Measurements from ENCODE around the gene CCDC188. TPM values are rescaled to one million over a fixed set of nuclear protein-coding genes. Genes with fewer than 3 reads are reported as not detected.
A peak's percentile ranks its signal among the peaks of the same experiment; 100 is the strongest.

The CCDC188 gene
- total RNA-seq, 1 donor from 2014 or later: 4.3 TPM

DNA sequence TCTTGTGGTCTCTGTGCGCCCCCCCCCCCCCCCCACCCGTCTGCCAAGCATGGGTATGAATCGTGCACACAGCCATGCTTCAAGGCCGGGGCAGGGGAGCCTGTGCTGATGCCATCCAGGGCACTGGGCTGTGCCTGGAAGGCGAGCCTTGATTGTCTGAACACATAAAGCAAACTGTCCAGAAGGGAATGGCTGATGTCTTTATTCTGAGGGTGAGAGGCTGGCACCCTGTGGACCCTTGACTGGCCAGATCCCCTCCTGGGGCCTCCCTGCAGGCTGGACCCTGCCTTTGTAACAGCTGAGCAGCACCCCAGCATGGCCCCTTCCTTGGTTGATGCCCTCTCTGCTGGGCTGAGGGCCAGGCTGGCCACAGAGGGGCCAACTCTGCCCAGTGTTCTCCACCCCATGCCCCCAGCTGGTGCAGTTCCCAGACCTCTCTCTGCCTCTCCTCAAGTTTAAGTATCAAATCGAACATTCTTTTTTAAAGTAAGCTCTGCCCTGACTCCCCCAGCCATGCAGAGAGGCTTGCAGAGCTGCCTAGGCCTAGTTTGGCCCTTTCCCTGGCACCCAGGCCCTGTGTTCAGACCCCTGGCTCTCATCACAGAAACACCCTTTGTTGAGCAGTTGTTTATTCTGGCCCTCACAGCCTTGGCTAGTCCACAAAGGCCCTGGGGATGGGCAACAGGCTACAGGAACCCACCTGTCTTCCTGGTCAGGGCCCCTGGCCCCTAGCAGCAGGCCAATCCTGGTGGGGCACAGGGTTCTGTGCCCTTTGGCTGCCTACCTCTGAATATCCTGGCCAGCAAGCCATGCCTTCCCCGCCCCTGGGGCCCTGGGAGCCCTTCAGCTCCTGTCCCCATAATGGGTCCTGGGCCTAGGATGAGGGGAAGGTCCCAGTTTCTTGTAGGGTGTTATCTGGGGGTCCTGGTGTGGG lies 38.9 kb downstream of the CCDC188 start:
- Mint-ChIP-seq H3K27me3 (no peaks in the 10 kb centered on the region), H3K4me1 (ENCODE audit: unreplicated experiment) (no peaks in the 10 kb centered on the region)
- TF ChIP-seq, protein P1, sequence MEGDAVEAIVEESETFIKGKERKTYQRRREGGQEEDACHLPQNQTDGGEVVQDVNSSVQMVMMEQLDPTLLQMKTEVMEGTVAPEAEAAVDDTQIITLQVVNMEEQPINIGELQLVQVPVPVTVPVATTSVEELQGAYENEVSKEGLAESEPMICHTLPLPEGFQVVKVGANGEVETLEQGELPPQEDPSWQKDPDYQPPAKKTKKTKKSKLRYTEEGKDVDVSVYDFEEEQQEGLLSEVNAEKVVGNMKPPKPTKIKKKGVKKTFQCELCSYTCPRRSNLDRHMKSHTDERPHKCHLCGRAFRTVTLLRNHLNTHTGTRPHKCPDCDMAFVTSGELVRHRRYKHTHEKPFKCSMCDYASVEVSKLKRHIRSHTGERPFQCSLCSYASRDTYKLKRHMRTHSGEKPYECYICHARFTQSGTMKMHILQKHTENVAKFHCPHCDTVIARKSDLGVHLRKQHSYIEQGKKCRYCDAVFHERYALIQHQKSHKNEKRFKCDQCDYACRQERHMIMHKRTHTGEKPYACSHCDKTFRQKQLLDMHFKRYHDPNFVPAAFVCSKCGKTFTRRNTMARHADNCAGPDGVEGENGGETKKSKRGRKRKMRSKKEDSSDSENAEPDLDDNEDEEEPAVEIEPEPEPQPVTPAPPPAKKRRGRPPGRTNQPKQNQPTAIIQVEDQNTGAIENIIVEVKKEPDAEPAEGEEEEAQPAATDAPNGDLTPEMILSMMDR (conservative IDR thresholded peaks at IDR 0.05): no peak

DNA sequence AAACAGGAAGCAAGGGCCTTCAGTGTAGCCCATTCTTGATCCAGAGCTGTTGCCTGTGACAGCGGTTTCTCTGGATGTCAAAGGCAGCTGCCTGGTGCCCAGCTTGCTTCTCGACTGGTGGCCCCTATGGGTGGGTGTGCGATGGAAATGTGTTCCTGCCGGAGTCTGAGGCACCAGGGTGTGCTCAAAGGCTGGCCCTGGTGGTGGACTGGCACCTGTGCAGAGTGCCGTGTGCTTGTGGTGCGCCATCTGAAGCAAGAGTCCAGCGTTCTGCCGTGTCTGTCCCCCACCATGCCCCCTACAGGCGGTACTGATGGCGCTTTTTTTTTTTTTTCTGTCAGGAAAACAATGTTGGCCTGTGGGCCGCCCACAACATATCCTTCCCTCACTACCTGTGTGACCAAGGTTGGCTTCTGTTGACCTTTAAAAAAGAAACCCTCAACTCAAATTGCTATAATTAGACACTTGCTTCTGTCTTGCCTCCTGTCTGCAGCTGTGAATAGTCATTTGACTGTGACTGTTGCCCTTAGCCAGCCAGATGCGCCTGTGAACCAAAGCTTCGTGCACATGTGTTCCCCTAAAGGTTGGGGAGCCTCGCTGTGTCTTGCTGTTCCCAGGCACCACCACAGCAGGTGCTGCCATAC lies 39.7 kb downstream of the CCDC188 start:
- no peak overlapping the region for H3K4me3 Mint-ChIP-seq
- H3K4me1 Mint-ChIP-seq (ENCODE audit: unreplicated experiment): no peaks in the 10 kb centered on the region
- H3K27ac Mint-ChIP-seq: peak overlapping the region; percentile 50
- TF ChIP-seq, protein P1 (conservative IDR thresholded peaks at IDR 0.05): peak; percentile 72
- H3K9me3 Mint-ChIP-seq: no peaks in the 10 kb centered on the region
- peaks cover 10% of the 10 kb centered on the region for H3K36me3 Mint-ChIP-seq
- DNase-seq (ENCODE audit: extremely low spot score, unreplicated experiment): no peak
- H3K27me3 Mint-ChIP-seq: no peaks in the 10 kb centered on the region

More for the DNA sequence above, 38.9 kb downstream of the CCDC188 start:
- Mint-ChIP-seq H3K4me3 (no peak overlapping the region), H3K36me3 (peaks cover 10% of the 10 kb centered on the region), H3K27ac (peak overlapping the region; percentile 73), H3K9me3 (no peaks in the 10 kb centered on the region)
- no peak for DNase-seq (ENCODE audit: extremely low spot score, unreplicated experiment)

DNA sequence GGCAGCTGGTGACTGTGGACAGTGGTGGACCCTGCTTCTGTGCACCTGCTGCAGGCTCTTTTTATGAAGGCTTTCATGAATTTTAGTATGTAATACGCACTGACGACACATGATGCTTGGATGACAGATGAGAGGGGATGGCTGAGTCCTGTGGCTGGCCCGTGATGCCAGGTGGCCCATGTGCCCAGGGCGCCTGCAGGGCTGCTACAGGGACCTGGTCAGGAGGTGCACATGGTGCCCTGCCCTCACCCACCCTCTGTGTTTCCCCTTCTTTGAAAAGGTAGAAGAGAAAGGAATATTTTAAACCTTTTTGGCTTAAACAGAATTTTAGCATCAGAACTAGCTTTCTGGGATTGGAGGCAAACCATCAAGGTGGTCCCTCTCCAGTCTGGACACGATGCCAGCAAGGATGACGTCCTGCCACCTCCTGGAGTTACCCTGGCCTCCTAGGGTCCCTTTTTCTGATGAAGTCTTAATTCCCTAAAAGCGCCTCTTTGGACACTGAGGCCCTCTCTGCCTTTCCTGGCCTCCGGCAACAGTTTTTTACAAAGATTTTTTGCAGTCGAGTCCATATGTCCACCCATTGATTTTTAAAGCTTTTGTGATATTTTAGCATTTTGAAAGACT lies 40.4 kb downstream of the CCDC188 start:
- Mint-ChIP-seq H3K27ac (peak overlapping the region; percentile 50), H3K4me3 (no peak overlapping the region), H3K36me3 (peaks cover 10% of the 10 kb centered on the region), H3K9me3 (no peaks in the 10 kb centered on the region), H3K4me1 (ENCODE audit: unreplicated experiment) (no peaks in the 10 kb centered on the region), H3K27me3 (no peaks in the 10 kb centered on the region)
- DNase-seq (ENCODE audit: extremely low spot score, unreplicated experiment): no peak
- TF ChIP-seq, protein P1 (conservative IDR thresholded peaks at IDR 0.05): no peak

DNA sequence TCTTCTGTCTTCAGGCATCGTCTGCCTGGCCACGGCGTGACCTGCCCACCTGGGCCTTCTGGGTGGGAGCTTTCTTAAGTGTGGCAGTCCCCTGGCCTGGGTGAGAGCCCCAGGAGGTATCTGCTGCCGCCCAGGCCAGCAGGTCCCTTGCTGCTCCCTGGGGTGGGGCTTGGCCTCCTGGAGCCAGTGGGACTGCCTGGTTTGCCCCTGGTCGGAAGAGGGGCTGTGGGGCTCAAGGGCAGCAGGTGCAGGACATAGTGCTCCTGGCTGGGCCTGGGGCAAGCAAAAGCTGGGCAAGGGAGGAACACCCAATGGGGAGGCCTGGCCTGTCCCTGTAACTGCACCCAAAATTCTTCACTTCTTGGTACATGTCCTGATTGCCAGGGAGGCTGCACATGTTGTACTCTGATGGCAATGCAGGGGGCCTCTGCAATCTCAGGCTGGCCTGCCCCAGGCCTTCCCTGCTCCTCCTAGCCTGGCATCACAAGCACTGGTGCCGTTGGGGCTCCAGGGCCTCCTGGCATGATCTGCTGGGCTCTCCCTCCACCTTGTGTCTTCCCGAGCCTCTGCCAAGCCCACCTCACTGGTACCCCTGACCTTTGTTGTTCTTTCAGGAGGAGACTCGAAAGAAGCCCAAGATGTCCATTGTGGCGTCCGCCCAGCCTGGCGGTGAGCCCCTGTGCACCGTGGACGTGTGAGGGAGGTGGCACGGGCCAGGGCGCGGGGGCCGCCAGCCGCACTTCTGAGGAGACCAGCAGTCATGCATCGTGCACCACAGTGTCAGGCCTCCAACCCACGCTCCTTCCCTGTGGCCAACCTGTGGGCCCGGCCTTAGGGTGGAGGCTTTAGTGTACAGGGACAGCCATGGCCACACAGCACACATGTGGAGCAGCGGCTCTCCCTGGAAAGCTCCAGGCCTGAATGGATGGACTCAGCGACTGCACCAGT lies 41.2 kb downstream of the CCDC188 start:
- H3K36me3 Mint-ChIP-seq: peaks cover 10% of the 10 kb centered on the region
- H3K27me3 Mint-ChIP-seq: no peaks in the 10 kb centered on the region
- DNase-seq (ENCODE audit: extremely low spot score, unreplicated experiment): no peak
- H3K9me3 Mint-ChIP-seq: no peaks in the 10 kb centered on the region
- no peak overlapping the region for H3K27ac Mint-ChIP-seq
- H3K4me1 Mint-ChIP-seq (ENCODE audit: unreplicated experiment): no peaks in the 10 kb centered on the region
- no peak overlapping the region for H3K4me3 Mint-ChIP-seq
- TF ChIP-seq, protein P1 (conservative IDR thresholded peaks at IDR 0.05): no peak

DNA sequence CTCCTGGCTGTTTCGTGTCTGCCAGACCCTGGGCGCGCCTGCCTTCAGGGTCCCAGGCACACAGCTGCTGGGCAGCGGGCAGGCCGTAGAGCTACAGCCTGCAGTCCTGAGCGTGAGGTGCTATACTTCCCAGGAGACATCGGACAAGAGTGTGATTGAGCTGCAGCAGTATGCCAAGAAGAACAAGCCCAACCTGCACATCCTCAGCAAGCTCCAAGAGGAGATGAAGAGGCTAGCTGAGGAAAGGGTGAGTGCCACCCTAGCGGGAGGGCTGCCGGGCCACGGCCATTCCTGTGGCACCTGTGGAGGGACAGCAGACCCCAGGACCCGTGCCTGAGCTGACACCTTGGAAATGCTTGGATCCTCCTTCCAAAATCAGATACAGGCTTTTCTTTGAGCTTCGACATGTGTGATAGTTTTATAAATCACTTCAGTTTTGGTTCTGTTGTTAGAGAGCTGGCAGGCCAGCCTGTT lies 42.1 kb downstream of the CCDC188 start:
- no peaks in the 10 kb centered on the region for H3K27me3 Mint-ChIP-seq
- DNase-seq (ENCODE audit: extremely low spot score, unreplicated experiment): no peak
- H3K36me3 Mint-ChIP-seq: peaks cover 7% of the 10 kb centered on the region
- no peaks in the 10 kb centered on the region for H3K9me3 Mint-ChIP-seq
- no peaks in the 10 kb centered on the region for H3K4me1 Mint-ChIP-seq (ENCODE audit: unreplicated experiment)
- no peak overlapping the region for H3K27ac Mint-ChIP-seq
- TF ChIP-seq, protein P1 (conservative IDR thresholded peaks at IDR 0.05): no peak
- no peak overlapping the region for H3K4me3 Mint-ChIP-seq

All from type B pancreatic cell (in vitro differentiated cells).